ENCODE measurements around the gene NARF. TPM values are rescaled to one million over a fixed set of nuclear protein-coding genes. Genes with fewer than 3 reads are reported as not detected.
A peak's percentile ranks its signal among the peaks of the same experiment; 100 is the strongest.

The NARF gene
- total and polyA plus RNA-seq, 2 of the 8 experiments (the other 6 are each of a cell fraction or from before 2014, with no cell fraction given): 97.4 to 131 TPM

GRCh38 chr17:82450357-82451106 is 8.0 kb upstream of the NARF start, which contains the start of gene CYBC1 (continued):
- TF ChIP-seq BCL11A (IDR thresholded peaks at IDR 0.05; ENCODE audit: low read depth in 2 of 2, low read length in 2 of 2): no peak
- peak; percentile 66; the same call in 1 of the 2 replicates for TF ChIP-seq GTF2F1 (IDR thresholded peaks at IDR 0.05; ENCODE audit: borderline replicate concordance, low read depth, low read length)
- TF ChIP-seq CHD2 (IDR thresholded peaks at IDR 0.05; ENCODE audit: low read length): no peak
- peak in 1 of 2 experiments; percentile 86; a peak in 1 of 4 replicates for TF ChIP-seq HDAC2 (IDR thresholded peaks at IDR 0.05; ENCODE audit: borderline replicate concordance in 1 of 2, low read depth in 2 of 2, low read length in 2 of 2)
- peak in 1 of 2 experiments; percentile 85; a peak in 1 of 4 replicates for TF ChIP-seq SIN3A (conservative IDR thresholded peaks at IDR 0.05 in 1 of 2, IDR thresholded peaks at IDR 0.05 in 1 of 2; ENCODE audit: low read depth in 1 of 2, low read length in 2 of 2)
- peak; percentile 84 for TF ChIP-seq PHF8 (conservative IDR thresholded peaks at IDR 0.05; ENCODE audit: low read depth, low read length)
- peak; percentile 46 to 76 for TF ChIP-seq POLR2A (IDR thresholded peaks at IDR 0.05; ENCODE audit: control extremely low read depth in 1 of 2, low read depth in 2 of 2, low read length in 2 of 2)
- no peak for TF ChIP-seq MAFK (IDR thresholded peaks at IDR 0.05; ENCODE audit: low read depth, low read length)
- TF ChIP-seq KDM4A (IDR thresholded peaks at IDR 0.05; ENCODE audit: low read depth, low read length, severe bottlenecking): peak; percentile 95
